Effector memory CD8-positive, alpha-beta T cell (primary cell): ENCODE data around the gene CARNS1.

Source experiments
- ATAC-seq: fragments of 150-1000 bp; cut with Tn5 transposase; replicated peaks from 2 replicates; pipeline ENCODE4 v1.10.0; 2021; ENCODE audit warnings: mild to moderate bottlenecking, moderate library complexity
- DNase-seq, 3 experiments: peaks; one replicate each; pipeline ENCODE4 v3.0.0; 2021
- H3K27ac Mint-ChIP-seq, 2 donors: one replicate each; pipeline ENCODE4 v1.8.0; 2022; ENCODE audit warnings: mild to moderate bottlenecking in 2 of 2, mixed read lengths in 2 of 2, moderate library complexity in 2 of 2
- H3K27me3 Mint-ChIP-seq, 2 donors: one replicate each; pipeline ENCODE4 v1.8.0; 2022; ENCODE audit warnings: mixed read lengths in 2 of 2
- H3K36me3 Mint-ChIP-seq: one replicate; pipeline ENCODE4 v1.8.0; 2022; ENCODE audit warnings: mild to moderate bottlenecking, moderate library complexity, mixed read lengths; ENCODE audit not compliant: insufficient read depth
- H3K4me1 Mint-ChIP-seq, 2 donors: one replicate each; pipeline ENCODE4 v1.8.0; 2022; ENCODE audit warnings: low read depth in 2 of 2, mixed read lengths in 2 of 2
- H3K4me3 Mint-ChIP-seq, 2 donors: one replicate each; pipeline ENCODE4 v1.8.0; 2022; ENCODE audit warnings: mild to moderate bottlenecking in 2 of 2, mixed read lengths in 2 of 2, moderate library complexity in 2 of 2
- H3K9me3 Mint-ChIP-seq, 2 donors: one replicate each; pipeline ENCODE4 v1.8.0; 2022; ENCODE audit warnings: mixed read lengths in 2 of 2

Gene CARNS1

DNA sequence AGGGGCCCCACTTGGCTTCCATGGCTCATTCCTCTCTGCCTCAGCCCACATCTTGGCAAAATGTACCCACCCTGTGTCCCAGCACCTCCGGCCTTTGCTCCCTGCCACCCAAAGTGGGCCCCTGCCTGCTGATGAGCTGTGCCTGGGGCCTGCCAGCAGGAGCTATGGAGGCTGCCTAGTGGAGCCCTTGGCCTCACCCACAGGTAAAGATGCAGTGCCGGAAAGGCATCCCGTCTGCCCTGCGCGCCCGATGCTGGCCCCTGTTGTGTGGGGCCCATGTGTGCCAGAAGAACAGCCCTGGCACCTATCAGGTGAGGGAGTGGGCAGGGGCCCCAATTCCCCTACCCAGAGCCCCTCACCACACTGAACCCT is 10.3 kb upstream of the CARNS1 start:
- no peak for ATAC-seq
- Mint-ChIP-seq H3K36me3 (peaks cover 67% of the 10 kb centered on the region), H3K27ac (peak overlapping the region; percentile 89), H3K4me3 (peak overlapping the region; percentile 97 to 99), H3K9me3 (no peaks in the 10 kb centered on the region), H3K4me1 (peaks cover 49 to 60% of the 10 kb centered on the region in 2 donors), H3K27me3 (no peaks in the 10 kb centered on the region)
- no peak for DNase-seq

DNA sequence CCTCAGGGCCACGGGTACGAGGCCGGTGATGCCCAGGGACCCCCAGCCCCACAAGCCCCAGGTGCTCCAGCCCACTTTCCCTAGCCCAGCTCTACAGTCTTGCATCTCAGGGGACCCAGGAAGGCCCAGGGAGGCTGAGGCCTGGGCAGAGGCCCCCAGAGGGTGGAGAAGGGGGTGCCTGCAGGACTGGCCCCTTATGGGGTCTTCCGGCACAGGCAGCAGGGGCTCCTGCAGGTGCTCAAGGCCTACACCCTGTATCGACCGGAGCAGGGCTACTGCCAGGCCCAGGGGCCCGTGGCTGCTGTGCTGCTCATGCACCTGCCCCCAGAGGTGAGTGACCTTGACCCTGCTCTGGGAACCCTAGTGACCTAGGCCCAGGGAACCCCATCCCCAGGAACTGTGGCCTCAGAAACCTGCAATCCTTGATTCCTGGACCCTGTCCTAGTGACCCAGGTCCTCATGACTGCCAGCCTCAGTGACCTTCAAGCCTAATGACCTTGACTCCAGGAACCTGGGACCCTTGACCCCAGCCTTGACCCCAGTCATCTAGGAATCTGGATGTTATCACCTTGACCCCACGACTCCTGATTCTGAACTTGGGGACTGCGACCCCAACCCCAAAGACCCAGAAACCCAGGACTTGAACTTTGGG is 9.7 kb upstream of the CARNS1 start:
- no peak for ATAC-seq
- no peaks in the 10 kb centered on the region for H3K27me3 Mint-ChIP-seq
- H3K4me1 Mint-ChIP-seq, result peaks cover 55 to 61% of the 10 kb centered on the region in 2 donors
- peak overlapping the region; percentile 89 for H3K27ac Mint-ChIP-seq
- peak overlapping the region; percentile 97 to 99 for H3K4me3 Mint-ChIP-seq
- H3K9me3 Mint-ChIP-seq, result no peaks in the 10 kb centered on the region
- H3K36me3 Mint-ChIP-seq, result peaks cover 62% of the 10 kb centered on the region
- DNase-seq, result no peak

DNA sequence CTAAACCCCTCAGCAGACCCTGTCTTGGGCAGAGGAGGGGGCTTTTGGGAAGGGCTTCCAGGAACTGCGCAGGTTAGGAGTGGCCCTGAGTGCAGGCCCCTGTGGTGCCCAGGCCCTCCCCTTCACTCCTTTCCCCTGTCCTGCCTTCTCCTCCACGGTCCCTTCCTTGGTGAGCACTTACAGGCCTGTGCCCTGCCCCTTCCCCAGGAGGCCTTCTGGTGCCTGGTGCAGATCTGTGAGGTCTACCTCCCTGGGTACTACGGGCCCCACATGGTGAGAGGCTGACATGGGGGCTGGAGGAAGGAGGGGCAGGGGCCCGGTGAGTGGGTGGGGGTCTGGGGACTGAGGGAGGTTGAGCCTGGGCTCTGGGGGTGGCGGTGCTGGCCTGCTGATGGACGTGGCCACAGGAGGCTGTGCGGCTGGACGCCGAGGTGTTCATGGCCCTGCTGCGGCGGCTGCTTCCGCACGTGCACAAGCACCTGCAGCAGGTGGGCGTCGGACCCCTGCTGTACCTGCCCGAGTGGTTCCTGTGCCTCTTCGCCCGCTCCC is 9.0 kb upstream of the CARNS1 start:
- H3K27ac Mint-ChIP-seq, result peak overlapping the region; percentile 89
- H3K27me3 Mint-ChIP-seq, result no peaks in the 10 kb centered on the region
- H3K9me3 Mint-ChIP-seq, result no peaks in the 10 kb centered on the region
- peaks cover 63% of the 10 kb centered on the region for H3K36me3 Mint-ChIP-seq
- ATAC-seq (no peak), DNase-seq (no peak)
- H3K4me3 Mint-ChIP-seq, result peak overlapping the region; percentile 97 to 99
- peaks cover 61 to 67% of the 10 kb centered on the region in 2 donors for H3K4me1 Mint-ChIP-seq

DNA sequence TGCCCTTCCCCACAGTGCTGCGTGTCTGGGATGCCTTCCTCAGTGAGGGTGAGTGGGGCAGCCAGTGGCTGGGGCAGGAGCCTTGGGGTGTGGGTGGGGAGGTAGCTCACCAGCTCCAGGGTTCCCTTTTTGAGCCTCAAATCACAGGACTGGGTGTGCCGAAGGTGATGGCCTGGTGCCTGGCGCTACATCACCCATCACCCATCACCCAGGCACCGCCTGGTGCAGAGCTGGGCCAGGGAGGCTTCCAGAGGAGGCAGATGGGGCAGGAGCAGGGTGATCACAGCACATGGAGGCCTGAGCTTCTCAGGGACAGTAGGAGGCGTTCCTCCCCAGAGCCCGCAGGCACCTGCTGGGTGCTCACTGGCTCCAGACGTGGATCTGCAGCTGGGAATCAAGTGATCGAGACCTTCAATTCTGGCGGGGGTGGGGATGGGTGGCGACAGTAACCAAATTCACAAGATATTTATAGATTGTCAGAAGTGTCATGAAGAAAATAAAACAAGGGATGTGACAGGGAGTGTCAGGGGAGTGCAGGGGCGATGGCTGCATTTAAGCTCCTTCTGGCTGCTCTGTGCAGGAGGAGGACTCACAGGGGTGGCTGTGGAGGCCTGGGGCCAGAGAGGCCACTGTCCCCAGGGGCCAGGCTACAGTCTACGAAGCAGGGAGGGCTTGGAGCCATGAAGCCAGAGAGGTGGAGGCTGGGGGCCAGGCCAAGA is 8.3 kb upstream of the CARNS1 start:
- H3K27me3 Mint-ChIP-seq, result no peaks in the 10 kb centered on the region

DNA sequence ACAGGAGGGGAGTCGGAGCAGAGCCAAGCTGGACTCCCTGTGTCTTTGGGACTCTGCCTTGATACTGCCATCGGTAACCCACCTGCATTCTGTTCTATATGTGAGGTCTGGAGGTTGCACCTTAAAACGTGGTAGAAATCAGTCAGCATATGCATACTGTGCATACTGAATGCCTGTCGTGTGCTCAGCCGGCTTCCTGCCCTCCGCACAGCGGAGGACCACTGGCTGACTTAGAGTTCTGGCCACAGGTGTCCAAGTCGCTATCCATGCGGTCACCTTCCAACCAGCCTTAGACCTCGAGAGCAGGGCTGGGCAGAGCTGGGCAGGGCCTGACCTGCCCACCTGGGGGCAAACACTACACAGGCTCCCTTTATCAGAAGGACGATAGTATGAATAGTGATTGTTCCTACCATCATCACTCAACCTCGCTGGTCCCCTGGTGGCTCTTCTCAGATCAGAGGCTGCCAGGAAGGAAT is 7.8 kb upstream of the CARNS1 start:
- Mint-ChIP-seq H3K27ac (peak overlapping the region; percentile 89), H3K9me3 (no peaks in the 10 kb centered on the region), H3K4me1 (peaks cover 73 to 80% of the 10 kb centered on the region in 2 donors), H3K4me3 (peak overlapping the region; percentile 97 to 99), H3K27me3 (no peaks in the 10 kb centered on the region), H3K36me3 (peaks cover 61% of the 10 kb centered on the region)
- DNase-seq (no peak), ATAC-seq (no peak)

More for the DNA sequence above, 8.3 kb upstream of the CARNS1 start:
- Mint-ChIP-seq H3K4me3 (peak overlapping the region; percentile 97 to 99), H3K4me1 (peaks cover 67 to 74% of the 10 kb centered on the region in 2 donors), H3K27ac (peak overlapping the region; percentile 89), H3K36me3 (peaks cover 65% of the 10 kb centered on the region), H3K9me3 (no peaks in the 10 kb centered on the region)
- ATAC-seq, result no peak
- no peak for DNase-seq

DNA sequence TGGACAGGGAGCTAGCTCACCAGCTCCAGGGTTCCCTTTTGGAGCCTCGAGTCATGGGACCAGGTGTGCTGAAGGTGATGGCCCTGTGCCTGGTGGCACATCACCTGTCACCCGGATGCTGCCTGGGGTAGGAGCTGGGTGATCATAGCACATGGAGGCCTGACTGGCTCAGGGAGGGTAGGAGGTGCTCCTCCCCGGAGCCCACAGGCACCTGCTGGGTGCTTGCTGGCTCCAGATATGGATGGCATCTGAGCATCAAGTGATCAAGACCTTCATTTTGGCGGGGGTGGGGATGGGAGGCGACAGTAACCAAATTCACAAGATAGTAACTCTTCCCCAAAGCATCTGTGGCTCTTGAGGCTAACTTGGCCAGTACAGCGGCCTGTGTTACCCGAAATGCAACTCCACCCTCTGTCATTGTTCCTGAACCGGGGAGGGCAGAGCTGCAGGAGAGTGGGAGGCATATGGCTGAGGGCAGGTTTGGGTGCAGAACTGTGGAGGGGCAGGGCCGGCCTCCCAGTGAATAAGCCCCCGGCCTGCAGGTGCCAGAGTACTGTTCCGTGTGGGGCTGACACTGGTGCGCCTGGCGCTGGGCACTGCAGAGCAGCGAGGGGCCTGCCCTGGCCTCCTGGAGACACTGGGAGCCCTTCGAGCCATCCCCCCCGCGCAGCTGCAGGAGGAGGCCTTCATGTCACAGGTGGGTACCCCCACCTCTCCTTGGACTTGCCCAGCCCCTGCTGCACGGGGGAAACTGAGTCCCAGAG is 6.9 kb upstream of the CARNS1 start:
- peaks cover 76 to 84% of the 10 kb centered on the region in 2 donors for H3K4me1 Mint-ChIP-seq
- H3K27me3 Mint-ChIP-seq, result no peaks in the 10 kb centered on the region
- H3K36me3 Mint-ChIP-seq, result peaks cover 57% of the 10 kb centered on the region
- no peak for DNase-seq
- H3K4me3 Mint-ChIP-seq, result peak overlapping the region; percentile 97 to 99
- peak overlapping the region; percentile 89 for H3K27ac Mint-ChIP-seq
- ATAC-seq, result peak; percentile 9
- H3K9me3 Mint-ChIP-seq, result no peaks in the 10 kb centered on the region

DNA sequence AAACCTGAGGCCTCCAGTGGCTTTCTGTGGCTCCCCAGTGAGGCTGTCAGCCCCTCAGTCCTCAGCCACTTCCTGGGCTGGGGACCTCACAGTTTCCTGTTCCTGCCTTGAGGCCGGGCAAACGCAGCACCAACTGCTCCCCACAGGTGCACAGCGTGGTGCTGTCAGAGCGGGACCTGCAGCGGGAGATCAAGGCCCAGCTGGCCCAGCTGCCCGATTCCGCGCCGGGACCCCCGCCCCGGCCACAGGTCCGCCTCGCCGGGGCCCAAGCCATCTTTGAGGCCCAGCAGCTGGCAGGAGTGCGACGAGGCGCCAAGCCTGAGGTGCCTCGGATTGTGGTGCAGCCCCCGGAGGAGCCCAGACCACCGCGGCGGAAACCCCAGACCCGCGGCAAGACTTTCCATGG is 6.2 kb upstream of the CARNS1 start:
- Mint-ChIP-seq H3K4me1 (peaks cover 79 to 87% of the 10 kb centered on the region in 2 donors), H3K36me3 (peaks cover 52% of the 10 kb centered on the region), H3K9me3 (no peaks in the 10 kb centered on the region), H3K27me3 (no peaks in the 10 kb centered on the region), H3K4me3 (peak overlapping the region; percentile 97 to 99), H3K27ac (peak overlapping the region; percentile 89)
- DNase-seq (peak; percentile 73 to 74 (median 74)), ATAC-seq (peak; percentile 88)

DNA sequence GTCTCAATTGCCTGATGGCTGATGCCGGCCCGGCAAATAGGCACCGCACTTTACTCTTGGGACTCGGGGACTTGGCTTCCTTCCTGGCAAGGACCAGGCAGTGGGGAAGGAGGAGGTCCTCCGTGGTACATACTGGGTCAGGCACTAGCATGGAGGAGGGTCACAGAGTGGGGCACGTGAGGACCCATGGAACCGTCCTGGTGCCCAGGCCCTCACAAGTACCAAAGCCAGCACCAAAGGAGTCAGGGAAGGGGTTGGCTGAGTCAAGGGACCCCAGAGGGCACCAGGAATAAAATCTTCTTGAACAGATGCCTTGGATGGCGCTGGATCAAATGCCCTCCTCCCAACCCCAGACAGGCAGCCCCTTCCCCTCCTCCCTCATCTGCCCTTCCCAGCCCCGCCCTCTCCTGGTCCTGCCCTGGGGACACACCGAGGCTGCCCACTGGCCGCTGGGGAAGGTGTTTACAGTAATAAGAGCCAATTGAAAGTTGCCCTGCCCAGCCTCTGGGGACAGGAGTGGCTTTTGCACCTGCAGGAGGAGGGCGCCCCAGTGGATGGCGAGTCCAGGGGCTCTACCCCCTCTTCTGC is 5.6 kb upstream of the CARNS1 start:
- Mint-ChIP-seq H3K4me1 (peaks cover 75 to 83% of the 10 kb centered on the region in 2 donors), H3K27me3 (no peaks in the 10 kb centered on the region), H3K9me3 (no peaks in the 10 kb centered on the region), H3K27ac (peak overlapping the region; percentile 89), H3K36me3 (peaks cover 52% of the 10 kb centered on the region), H3K4me3 (peak overlapping the region; percentile 97 to 99)
- DNase-seq, result no peak
- ATAC-seq, result no peak

DNA sequence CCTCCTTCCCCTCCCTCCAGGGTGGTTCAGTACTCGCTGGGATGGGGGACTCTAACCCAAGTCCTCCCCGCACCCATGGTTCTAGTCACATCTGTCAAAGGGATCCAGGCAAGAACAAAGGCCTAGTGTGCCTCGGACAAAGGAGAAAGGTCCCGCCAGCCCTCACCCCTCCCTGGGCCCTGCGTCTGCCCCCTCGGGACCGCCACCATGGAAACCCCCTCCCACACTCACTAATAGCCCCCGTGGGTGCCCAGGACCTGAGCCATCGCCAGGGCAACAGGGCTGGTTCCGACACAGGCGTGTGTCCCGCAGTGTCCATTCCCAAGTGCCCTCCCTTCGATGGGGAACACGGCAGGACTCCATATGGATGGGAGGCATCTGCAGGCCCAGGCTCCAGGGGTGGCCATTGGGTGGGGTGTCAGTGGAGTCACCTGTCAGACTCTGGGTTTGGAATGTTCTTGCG is 5.1 kb upstream of the CARNS1 start:
- peaks cover 74 to 81% of the 10 kb centered on the region in 2 donors for H3K4me1 Mint-ChIP-seq

DNA sequence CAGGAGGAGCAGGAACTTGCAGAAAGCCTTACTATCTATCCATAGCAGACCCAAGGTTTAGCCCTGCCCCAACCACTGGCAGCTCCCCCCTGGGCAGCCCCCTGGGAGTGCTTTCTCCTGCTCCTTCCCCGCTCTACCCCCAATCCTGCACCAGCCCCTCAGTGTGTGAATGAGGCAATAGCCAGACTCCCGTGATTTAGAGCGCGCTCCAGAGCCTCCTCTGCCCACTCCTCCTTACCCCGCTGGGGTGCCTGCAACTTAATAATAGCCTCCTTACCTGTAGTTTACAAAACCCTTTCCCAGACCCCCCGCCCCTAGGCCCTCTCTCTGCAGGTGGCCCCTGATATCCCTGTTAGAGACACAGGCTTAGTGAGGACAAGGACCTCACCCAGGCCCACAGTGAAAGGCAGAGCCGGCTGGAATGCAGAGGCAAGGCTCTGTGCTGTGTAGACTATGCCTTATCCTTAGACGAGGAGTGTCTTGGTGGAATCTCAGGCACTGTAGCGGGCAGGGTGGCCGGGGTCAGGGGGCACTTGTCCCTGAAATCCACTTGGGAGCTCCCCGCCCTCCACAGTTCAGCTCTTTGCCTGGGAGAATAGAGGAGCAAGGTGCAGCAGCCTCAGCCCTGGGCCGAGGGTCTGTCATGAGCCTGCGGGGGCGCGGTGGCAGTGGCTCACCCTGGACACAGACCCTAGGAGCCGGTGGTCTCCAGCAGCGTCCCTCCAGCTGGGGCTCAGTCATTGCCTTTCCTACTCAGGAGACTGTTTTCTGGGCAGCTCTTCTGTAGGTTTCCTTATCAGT is 4.3 kb upstream of the CARNS1 start:
- no peaks in the 10 kb centered on the region for H3K9me3 Mint-ChIP-seq
- no peak for ATAC-seq
- H3K27ac Mint-ChIP-seq, result peak overlapping the region; percentile 89
- DNase-seq, result no peak
- peaks cover 48% of the 10 kb centered on the region for H3K36me3 Mint-ChIP-seq
- peak overlapping the region; percentile 97 to 99 for H3K4me3 Mint-ChIP-seq
- no peaks in the 10 kb centered on the region for H3K27me3 Mint-ChIP-seq
- H3K4me1 Mint-ChIP-seq, result peaks cover 75 to 80% of the 10 kb centered on the region in 2 donors

More for the DNA sequence above, 5.1 kb upstream of the CARNS1 start:
- H3K27ac Mint-ChIP-seq, result peak overlapping the region; percentile 89
- no peak for ATAC-seq
- no peaks in the 10 kb centered on the region for H3K27me3 Mint-ChIP-seq
- peaks cover 53% of the 10 kb centered on the region for H3K36me3 Mint-ChIP-seq
- no peaks in the 10 kb centered on the region for H3K9me3 Mint-ChIP-seq
- peak overlapping the region; percentile 97 to 99 for H3K4me3 Mint-ChIP-seq
- DNase-seq, result no peak

DNA sequence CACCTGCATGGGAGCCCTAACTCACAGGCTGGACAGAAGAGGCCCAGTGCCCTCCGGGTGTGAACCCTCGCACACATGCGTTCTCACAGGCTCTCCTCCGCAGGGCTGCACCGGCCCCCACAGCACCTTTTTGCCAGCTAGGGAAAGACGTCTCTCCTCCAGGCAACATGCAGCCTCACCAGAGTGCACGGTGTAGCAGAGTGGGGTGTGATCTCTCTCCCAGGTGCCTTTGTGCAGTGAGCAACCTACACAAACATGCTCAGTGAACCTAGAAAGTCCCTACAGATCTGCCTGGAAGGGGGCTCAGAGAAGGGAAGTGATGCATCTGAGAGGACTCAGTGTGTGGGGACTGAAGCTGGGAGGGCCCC is 3.7 kb upstream of the CARNS1 start:
- DNase-seq (no peak), ATAC-seq (no peak)
- H3K27me3 Mint-ChIP-seq, result no peaks in the 10 kb centered on the region

DNA sequence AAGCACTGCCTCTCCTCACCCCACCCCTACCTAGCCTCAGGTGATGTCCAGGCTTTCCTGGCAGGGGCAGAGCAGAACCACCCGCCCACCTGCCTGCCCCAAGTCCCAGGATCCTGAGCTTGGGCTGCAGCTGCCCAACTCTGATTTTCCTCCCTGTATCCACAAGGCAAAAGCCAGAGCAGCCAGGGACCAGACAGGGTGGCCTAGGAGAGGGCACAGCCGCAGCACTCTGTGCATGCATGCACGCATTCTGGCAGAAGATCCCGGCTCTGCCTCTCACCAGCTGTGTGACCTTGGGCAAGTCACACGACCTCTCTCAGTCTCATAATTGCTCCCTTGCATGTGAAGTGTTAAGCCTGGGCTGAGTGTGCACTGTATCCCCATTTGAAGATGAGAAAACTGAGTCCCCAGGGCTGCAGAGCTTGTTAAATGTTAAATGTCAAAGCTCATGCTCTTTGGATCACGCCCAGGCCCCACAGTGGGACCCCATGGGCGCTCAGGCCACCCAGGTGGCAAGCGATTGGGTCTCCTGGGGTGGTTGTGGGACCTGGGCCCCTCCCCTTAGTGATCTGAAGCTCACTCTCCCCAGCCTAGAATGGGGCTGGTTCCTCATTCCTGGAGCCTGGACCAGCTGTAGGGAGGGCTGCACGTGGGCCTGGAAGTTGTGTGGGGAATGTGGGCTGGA is 2.8 kb upstream of the CARNS1 start:
- Mint-ChIP-seq H3K4me3 (peak overlapping the region; percentile 57 to 97), H3K27me3 (no peaks in the 10 kb centered on the region), H3K9me3 (no peaks in the 10 kb centered on the region), H3K36me3 (peaks cover 37% of the 10 kb centered on the region), H3K27ac (peak overlapping the region; percentile 35 to 80), H3K4me1 (peaks cover 75 to 81% of the 10 kb centered on the region in 2 donors)
- ATAC-seq, result no peak
- DNase-seq, result no peak

More for the DNA sequence above, 3.7 kb upstream of the CARNS1 start:
- peak overlapping the region; percentile 44 to 97 for H3K4me3 Mint-ChIP-seq
- peaks cover 46% of the 10 kb centered on the region for H3K36me3 Mint-ChIP-seq
- H3K27ac Mint-ChIP-seq, result no peak overlapping the region
- H3K4me1 Mint-ChIP-seq, result peaks cover 75 to 81% of the 10 kb centered on the region in 2 donors
- H3K9me3 Mint-ChIP-seq, result no peaks in the 10 kb centered on the region
